Natural killer cell treated with Interleukin-12 subunit alpha and Interleukin-12 subunit beta and Interleukin-15 and Interleukin-18, amount 100 ng/mL, for 72 hours (primary cell): Measurements from ENCODE around the gene NRSN2. TPM values are rescaled to one million over a fixed set of nuclear protein-coding genes. Genes with fewer than 3 reads are reported as not detected.
"Not testable (repeated sequence)": the region's sequence is repeated elsewhere in the genome, so short reads cannot be mapped to it uniquely, and the experiment has no call there.

Experiments used
- ATAC-seq, 2 donors: fragments of 150-1000 bp; cut with Tn5 transposase in 1 of 2; sonication (Bioruptor Pico), chemical (Tn5 transposase) in 1 of 2; 2 replicates each; pipeline ENCODE4 v1.10.0; 2021
- DNase-seq: peaks from one replicate; pipeline ENCODE4 v3.0.0; 2022; ENCODE audit warnings: low spot score
- H3K27ac Mint-ChIP-seq, 2 donors: 1 replicate in 1 of 2; 2 replicates in 1 of 2; pipeline ENCODE4 v1.8.0; 2022; ENCODE audit warnings: mixed read lengths in 2 of 2, mild to moderate bottlenecking in 1 of 2, moderate library complexity in 1 of 2
- H3K27me3 Mint-ChIP-seq, 2 donors: 1 replicate in 1 of 2; 2 replicates in 1 of 2; pipeline ENCODE4 v1.8.0; 2022; ENCODE audit warnings: mixed read lengths in 2 of 2
- H3K36me3 Mint-ChIP-seq: one replicate; pipeline ENCODE4 v1.8.0; 2022; ENCODE audit warnings: mixed read lengths
- H3K4me1 Mint-ChIP-seq, 2 donors: 1 replicate in 1 of 2; 2 replicates in 1 of 2; pipeline ENCODE4 v1.8.0; 2022; ENCODE audit warnings: low read depth in 2 of 2, mixed read lengths in 2 of 2, mild to moderate bottlenecking in 1 of 2
- H3K4me3 Mint-ChIP-seq: one replicate; pipeline ENCODE4 v1.8.0; 2022; ENCODE audit warnings: mixed read lengths
- H3K9me3 Mint-ChIP-seq: 2 replicates; pipeline ENCODE4 v1.8.0; 2022; ENCODE audit warnings: mixed read lengths
- total RNA-seq, 2 donors: library from RNA; stranded (reverse); gene quantifications; one replicate each; pipeline ENCODE4 v1.2.3, GENCODE V29; 2022

The NRSN2 gene
- total RNA-seq, 2 donors from 2014 or later = 3.6 to 5.5 TPM

GRCh38 chr20:354298-354977 is 7.5 kb downstream of the NRSN2 start:
- peak; percentile 79 for DNase-seq
- no peak overlapping the region for H3K4me3 Mint-ChIP-seq
- no peak overlapping the region for H3K27ac Mint-ChIP-seq
- no peaks in the 10 kb centered on the region for H3K27me3 Mint-ChIP-seq
- peak; percentile 95 to 96 for ATAC-seq
- H3K36me3 Mint-ChIP-seq = no peaks in the 10 kb centered on the region
- H3K9me3 Mint-ChIP-seq = no peaks in the 10 kb centered on the region
- H3K4me1 Mint-ChIP-seq = peaks cover 4 to 6% of the 10 kb centered on the region in 2 donors

- not testable (repeated sequence) for H3K4me3 Mint-ChIP-seq, ATAC-seq, H3K27ac Mint-ChIP-seq, DNase-seq, H3K9me3 Mint-ChIP-seq, H3K4me1 Mint-ChIP-seq, H3K27me3 Mint-ChIP-seq, H3K36me3 Mint-ChIP-seq
Observed at GRCh38 chr20:356154-356553, 9.2 kb downstream of the NRSN2 start.

- Mint-ChIP-seq H3K9me3 (no peaks in the 10 kb centered on the region), H3K27ac (no peak overlapping the region), H3K36me3 (no peaks in the 10 kb centered on the region), H3K4me3 (no peak overlapping the region), H3K4me1 (peaks cover 4 to 5% of the 10 kb centered on the region in 2 donors), H3K27me3 (no peaks in the 10 kb centered on the region)
- ATAC-seq = no peak
- DNase-seq = no peak
Observed at GRCh38 chr20:356745-357144, 9.8 kb downstream of the NRSN2 start.

GRCh38 chr20:358891-359555 is 12.1 kb downstream of the NRSN2 start:
- no peak overlapping the region for H3K4me3 Mint-ChIP-seq
- ATAC-seq = no peak

GRCh38 chr20:361561-361960 is 14.7 kb downstream of the NRSN2 start:
- DNase-seq (no peak), ATAC-seq (no peak)
- Mint-ChIP-seq H3K4me3 (no peak overlapping the region), H3K36me3 (no peaks in the 10 kb centered on the region), H3K4me1 (peaks cover 5 to 15% of the 10 kb centered on the region in 2 donors), H3K27me3 (peaks cover 0 to 12% of the 10 kb centered on the region in 2 donors), H3K27ac (no peak overlapping the region), H3K9me3 (no peaks in the 10 kb centered on the region)

More at GRCh38 chr20:358891-359555, 12.1 kb downstream of the NRSN2 start:
- no peak for DNase-seq
- peaks cover 0 to 3% of the 10 kb centered on the region in 2 donors for H3K27me3 Mint-ChIP-seq
- peaks cover 5 to 6% of the 10 kb centered on the region in 2 donors for H3K4me1 Mint-ChIP-seq
- H3K27ac Mint-ChIP-seq = no peak overlapping the region
- no peaks in the 10 kb centered on the region for H3K36me3 Mint-ChIP-seq
- H3K9me3 Mint-ChIP-seq = no peaks in the 10 kb centered on the region

- no peak overlapping the region for H3K4me3 Mint-ChIP-seq
- peak; percentile 65 to 78 for ATAC-seq
- no peaks in the 10 kb centered on the region for H3K9me3 Mint-ChIP-seq
- no peak for DNase-seq
- H3K36me3 Mint-ChIP-seq = no peaks in the 10 kb centered on the region
- peaks cover 0 to 12% of the 10 kb centered on the region in 2 donors for H3K27me3 Mint-ChIP-seq
- peaks cover 5 to 15% of the 10 kb centered on the region in 2 donors for H3K4me1 Mint-ChIP-seq
- peak overlapping the region; percentile 5 to 16 for H3K27ac Mint-ChIP-seq
Observed at GRCh38 chr20:362271-363254, 15.7 kb downstream of the NRSN2 start.

GRCh38 chr20:363319-364078 is 16.6 kb downstream of the NRSN2 start:
- ATAC-seq (peak; percentile 25 to 29), DNase-seq (no peak)
- Mint-ChIP-seq H3K4me1 (peaks cover 5 to 15% of the 10 kb centered on the region in 2 donors), H3K27ac (no peak overlapping the region), H3K4me3 (no peak overlapping the region), H3K27me3 (peaks cover 0 to 13% of the 10 kb centered on the region in 2 donors), H3K9me3 (no peaks in the 10 kb centered on the region), H3K36me3 (no peaks in the 10 kb centered on the region)

DNA sequence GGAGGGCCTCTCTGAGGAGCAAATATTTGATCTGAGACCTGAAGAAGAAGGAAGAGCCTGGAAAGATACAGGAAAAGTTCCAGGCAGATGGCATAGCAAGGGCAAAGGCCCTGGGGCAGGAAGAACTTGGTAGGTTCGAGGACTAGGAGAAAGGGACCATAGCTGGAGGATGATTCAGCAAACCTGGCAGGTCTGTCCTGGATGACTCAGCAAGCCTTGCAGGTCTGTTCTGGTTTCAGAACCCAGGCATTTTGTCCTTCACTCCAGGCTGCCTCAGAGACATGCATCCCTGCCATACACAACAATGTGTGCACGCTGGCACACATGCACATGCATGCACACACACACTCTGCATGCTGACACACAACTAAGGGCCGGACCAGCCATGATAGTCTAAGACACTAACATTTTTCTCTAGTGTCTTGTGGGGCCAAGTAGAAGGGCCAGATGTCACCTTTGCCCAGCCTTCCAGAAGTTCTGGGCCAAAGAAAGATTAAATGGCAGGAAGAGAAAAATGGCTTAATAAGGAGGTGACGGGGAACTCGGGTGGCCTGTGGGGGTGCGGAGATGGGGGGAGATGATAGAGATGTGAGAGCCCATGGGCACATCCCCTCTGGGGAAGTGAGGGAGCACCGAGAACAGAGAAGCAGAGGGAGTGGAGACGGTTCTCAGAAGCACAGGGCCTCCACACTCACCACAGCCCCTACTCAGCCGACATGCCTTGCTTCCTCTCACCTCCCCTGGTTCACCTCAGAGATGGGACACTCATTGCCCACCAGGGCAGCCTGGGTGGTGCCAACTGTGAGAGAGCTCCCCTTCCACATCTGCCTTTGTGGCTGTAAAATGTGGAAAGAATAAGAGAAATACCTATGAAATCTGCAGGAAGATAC is 18.2 kb downstream of the NRSN2 start:
- Mint-ChIP-seq H3K4me3 (no peak overlapping the region), H3K4me1 (peaks cover 5 to 15% of the 10 kb centered on the region in 2 donors), H3K27me3 (peaks cover 0 to 18% of the 10 kb centered on the region in 2 donors), H3K27ac (peak overlapping the region; percentile 13 to 60), H3K9me3 (no peaks in the 10 kb centered on the region), H3K36me3 (no peaks in the 10 kb centered on the region)
- DNase-seq (no peak), ATAC-seq (peak in 1 of 2 donors; percentile 21)

DNA sequence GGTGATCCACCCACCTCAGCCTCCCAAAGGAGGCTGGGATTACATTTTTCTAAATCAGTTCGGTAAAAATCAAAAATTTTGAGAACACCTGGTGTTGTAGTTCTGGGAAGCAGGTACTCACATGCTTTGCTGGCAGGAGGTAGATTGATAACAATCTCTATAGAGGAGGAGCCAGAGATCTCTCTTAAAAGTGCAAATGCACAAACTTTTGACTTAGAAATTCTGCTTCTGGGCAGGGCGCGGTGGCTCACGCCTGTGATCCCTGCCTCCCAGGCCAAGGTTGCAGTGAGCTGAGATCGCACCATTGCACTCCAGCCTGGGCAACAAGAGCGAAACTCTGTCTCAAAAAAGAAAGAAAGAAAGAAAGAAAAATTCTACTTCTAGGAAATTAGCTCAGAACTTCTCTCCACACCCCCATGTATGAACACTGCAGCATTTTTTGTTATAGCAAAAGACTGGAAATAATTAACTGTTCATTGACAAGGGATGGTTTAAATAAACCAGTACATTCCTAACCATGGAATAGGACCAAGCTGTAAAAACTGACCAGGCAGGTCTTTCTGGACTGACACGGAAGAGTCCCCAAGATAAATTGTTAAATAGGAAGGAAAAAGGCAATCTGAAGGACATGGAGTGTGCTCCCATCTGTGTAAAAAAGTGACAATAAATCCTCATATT is 19.3 kb downstream of the NRSN2 start:
- peaks cover 0 to 18% of the 10 kb centered on the region in 2 donors for H3K27me3 Mint-ChIP-seq
- DNase-seq = no peak
- H3K27ac Mint-ChIP-seq = no peak overlapping the region
- no peak for ATAC-seq
- no peaks in the 10 kb centered on the region for H3K36me3 Mint-ChIP-seq
- H3K4me1 Mint-ChIP-seq = peaks cover 5 to 15% of the 10 kb centered on the region in 2 donors
- H3K9me3 Mint-ChIP-seq = no peaks in the 10 kb centered on the region
- no peak overlapping the region for H3K4me3 Mint-ChIP-seq

DNA sequence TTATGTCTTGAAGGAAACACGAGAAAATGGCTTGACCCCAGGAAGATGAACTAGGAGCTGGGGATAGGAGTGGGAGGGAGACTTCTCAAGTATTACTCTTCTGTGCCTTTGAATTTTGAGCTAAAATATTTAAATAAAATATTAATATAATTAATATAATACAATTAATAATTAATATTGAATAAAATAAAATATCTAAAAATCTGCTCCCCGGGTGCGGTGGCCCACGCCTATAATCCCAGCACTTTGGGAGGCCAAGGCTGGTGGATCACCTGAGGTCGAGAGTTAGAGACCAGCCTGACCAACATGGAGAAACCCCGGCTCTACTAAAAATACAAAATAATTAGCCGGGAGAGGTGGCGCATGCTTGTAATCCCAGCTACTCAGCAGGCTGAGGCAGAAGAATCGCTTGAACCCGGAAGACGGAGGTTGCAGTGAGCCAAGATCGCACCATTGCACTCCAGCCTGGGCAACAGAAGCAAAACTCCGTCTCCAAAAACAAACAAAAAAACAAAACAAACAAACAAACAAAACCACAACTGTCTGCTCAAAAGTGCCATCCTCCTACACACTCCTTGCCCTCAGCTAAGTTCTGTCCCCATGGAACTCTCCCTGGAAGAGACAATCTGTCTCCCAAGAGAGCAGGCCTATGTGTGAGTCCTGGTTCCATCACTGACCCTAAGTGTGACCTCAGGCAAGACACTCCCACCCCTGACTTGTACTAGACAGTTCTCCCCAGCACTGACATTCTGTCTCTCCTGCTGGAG is 20.0 kb downstream of the NRSN2 start:
- Mint-ChIP-seq H3K9me3 (no peaks in the 10 kb centered on the region), H3K4me3 (no peak overlapping the region), H3K27me3 (peaks cover 0 to 18% of the 10 kb centered on the region in 2 donors), H3K27ac (no peak overlapping the region), H3K36me3 (no peaks in the 10 kb centered on the region), H3K4me1 (peaks cover 12 to 15% of the 10 kb centered on the region in 2 donors)
- ATAC-seq = no peak
- no peak for DNase-seq

DNA sequence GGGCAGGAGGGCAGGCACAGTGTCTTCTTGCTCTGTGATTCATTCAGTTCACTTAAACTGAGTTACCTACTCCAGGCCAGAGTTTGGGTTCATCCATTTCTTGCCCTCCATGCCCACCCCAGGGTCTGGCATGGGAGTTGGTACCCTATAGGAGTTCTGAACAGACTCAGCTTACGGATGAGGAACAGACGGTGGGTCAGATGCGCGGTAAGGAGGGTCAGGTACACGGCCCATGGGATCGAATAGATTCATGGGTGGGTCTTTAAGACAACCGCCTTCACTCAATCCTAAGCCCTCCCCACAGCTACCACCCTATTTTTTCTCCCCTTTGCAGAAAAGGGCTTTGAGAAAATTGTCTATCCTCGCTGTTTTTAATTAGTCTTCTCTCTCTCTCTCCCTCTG is 20.6 kb downstream of the NRSN2 start:
- H3K4me3 Mint-ChIP-seq = no peak overlapping the region
- H3K9me3 Mint-ChIP-seq = no peaks in the 10 kb centered on the region
- H3K4me1 Mint-ChIP-seq = peaks cover 12% of the 10 kb centered on the region in 2 donors
- ATAC-seq (no peak), DNase-seq (no peak)
- H3K27me3 Mint-ChIP-seq = peaks cover 0 to 16% of the 10 kb centered on the region in 2 donors
- no peak overlapping the region for H3K27ac Mint-ChIP-seq
- no peaks in the 10 kb centered on the region for H3K36me3 Mint-ChIP-seq
